HG03066 (cell line): ENCODE results near the gene RIN3.

Experiments used
- ATAC-seq: cut with Tn5 transposase; IDR thresholded peaks from one replicate; pipeline ENCODE4 v1.9.1; 2021; ENCODE audit warnings: low read depth; ENCODE audit not compliant: unreplicated experiment

The RIN3 gene

GRCh38 chr14:92507174-92507768, 6.3 kb upstream of the RIN3 start:
- ATAC-seq, result no peak

DNA sequence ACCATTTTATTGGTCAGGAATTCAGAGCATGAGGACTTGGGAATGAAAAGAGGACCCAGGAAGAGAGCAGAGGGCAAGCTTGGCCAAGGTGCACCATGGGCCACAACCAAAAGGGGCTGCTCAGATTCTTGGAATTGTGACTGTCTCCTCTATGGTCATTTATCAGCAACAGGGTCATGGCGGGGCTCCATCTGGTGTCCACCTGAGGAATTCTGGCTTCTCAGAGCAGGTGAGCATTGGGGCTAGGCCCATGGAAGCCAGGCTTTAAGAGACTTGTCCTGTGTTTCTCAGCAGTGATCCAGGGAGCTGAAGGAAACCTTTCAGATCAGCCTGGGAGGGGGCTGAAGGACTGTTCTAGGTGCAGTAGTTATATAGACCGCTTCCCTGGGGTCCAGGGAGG, 2.6 kb upstream of the RIN3 start:
- no peak for ATAC-seq

GRCh38 chr14:92511453-92512238, 1.9 kb upstream of the RIN3 start:
- ATAC-seq, result no peak

DNA sequence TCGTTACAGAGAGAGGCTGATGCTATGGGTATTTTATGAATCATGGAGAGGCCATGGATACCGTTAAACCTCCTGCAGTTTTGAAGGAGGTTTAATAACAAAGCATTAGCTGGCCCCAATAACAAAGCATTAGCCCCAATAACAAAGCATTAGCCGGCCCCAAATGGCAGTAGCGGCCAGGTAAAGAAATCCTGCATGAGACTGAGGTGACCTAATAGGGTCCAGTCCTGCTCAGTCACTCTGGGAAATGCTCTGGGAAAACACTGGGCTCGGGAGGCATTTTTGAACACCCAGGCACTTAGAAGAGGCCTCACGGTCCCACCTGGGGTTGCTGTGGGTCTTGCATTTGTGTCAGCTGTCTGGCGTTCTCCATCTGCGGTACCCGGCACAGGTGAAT, 776 bp upstream of the RIN3 start:
- ATAC-seq, result no peak

- ATAC-seq, result no peak
Measured at GRCh38 chr14:92513966-92514843, 624 bp downstream of the RIN3 start.

GRCh38 chr14:92514844-92515514, 1.4 kb downstream of the RIN3 start:
- no peak for ATAC-seq

GRCh38 chr14:92515546-92516343, 2.2 kb downstream of the RIN3 start:
- no peak for ATAC-seq

DNA sequence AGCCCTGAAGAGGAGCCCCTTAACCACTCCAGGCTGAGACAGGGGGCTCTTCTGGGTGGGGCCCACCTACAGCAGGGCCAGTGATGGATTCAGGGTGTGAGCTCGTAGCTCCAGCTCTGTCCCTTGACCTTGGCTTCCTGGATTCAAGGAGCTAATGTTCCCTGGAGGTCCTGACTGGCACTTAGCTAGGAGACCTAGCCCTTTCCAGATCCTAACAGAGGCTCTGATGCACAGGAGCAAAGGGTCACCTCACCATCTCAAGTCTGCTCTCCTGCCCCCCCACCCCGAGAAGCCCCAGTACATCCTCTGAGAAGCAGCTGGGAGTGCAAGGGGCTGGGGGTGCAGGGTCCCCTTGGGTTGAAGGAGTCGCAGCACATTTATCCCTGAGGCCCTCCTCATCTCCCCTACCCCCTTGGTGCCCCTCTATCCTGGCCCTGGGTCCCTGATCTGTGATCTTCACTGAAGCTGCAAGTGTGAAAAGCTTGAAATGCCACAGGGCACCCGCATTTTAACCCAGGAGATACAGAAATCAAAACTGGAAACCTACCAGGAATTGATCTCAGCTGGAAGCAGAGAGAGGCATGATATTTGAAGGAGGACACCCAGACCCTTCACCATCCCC, 2.9 kb downstream of the RIN3 start:
- ATAC-seq, result no peak

- no peak for ATAC-seq
Measured at GRCh38 chr14:92516966-92517506, 3.5 kb downstream of the RIN3 start.

DNA sequence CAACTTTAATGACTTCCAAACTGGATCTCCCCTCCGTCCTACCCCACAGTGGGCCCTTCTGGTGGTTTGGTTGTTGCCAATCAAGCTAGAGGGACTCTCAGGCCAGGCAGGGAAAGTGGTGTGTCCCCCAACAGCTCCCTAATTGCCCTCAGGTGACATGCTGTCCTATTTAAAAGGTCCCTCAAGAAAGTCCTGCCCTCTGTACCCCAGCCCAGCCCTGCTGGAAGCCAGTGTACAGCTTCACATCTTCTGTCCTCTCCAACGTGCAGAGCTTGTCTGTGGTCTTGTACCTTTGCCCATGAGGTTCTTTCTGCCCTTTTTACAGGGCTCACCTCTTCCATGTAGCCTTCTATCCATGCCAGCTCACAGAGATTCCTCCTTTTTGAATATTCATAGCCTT, 4.2 kb downstream of the RIN3 start:
- no peak for ATAC-seq

DNA sequence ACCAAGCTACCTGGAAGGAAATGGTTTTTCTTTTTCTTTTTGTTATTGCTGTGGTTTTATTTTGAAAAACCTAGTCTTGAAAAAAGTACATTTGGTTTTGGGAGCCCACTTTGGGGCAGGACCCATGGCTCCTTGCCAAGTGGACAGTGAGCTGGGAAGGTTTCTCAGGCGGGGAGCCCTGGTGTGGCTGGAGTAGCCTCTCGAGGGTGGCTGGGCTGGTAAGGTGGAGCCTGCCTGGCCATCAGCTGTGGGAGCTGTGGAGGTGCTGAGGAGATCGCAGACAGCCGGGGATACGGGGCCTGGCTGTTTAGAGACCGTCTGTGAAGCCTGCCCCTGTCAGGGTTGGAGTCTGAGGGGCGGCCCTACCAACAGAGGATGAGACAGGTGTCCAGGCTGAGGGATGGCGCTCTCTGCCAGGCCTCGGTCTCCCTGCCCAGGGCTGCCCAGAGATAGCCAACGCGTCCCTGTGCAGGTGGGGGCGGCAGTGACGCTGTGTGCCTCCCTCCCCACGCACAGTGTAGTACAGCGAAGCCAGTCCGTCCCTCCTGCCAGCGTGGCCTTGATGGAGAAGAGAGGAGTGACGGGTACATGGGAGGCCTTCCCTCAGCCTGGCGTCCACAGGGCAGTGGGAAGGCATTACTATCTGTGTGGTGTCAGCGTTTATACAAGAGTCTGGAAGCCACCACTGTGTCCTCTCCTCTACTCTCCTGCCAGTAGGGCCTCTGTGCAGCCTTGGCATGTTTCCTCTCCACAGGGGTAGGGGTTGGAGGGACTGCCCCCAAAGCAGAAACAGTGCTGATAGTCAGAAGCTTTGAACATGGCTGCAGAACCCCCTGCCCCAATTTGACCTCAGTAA, 5.9 kb downstream of the RIN3 start:
- no peak for ATAC-seq

DNA sequence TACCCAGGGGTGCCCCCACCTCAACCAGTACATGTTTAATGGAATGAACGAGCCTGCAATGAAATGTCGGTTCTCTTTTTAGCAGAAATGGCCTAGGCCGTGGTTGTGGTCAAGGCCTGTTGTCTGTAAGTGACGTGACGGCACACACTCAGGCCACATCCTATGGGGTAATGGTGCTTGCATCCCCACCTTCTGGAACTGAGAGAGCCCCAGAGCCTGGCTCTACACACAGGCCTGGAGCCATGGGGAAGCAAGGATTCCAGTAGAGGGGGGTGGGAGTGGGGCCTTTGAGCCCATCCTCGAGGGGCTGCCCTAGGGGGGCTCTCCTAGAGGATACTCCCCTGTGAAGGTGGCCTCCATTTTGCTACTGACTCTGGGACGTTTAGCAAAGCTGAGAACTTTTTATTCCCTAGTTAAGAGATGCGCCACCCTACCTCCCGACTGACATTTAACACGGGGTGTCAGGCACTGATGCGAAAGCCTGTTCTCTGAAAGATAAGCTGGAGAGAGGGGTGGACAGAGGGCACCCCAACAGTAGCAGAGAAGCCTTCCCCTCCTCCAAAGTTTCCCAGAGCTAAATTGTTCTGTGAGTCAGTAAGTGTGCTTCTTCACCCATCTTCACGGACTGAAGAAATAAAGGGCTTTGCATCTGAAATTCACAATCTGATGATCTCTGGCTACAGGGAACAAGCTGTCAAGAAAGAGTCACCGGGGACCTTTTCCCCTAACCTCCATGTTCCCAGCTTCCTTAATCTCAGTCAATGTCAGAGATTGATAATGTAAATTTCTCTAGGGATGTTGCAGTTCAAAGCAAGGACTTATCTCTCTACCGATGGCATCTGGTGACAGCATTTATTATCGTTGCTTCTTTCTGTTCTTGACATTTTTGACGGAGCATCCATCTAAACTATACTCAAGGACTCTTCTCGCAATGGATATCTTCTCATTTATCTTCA, 6.8 kb downstream of the RIN3 start:
- ATAC-seq, result no peak

GRCh38 chr14:92521058-92521415, 7.5 kb downstream of the RIN3 start:
- no peak for ATAC-seq

DNA sequence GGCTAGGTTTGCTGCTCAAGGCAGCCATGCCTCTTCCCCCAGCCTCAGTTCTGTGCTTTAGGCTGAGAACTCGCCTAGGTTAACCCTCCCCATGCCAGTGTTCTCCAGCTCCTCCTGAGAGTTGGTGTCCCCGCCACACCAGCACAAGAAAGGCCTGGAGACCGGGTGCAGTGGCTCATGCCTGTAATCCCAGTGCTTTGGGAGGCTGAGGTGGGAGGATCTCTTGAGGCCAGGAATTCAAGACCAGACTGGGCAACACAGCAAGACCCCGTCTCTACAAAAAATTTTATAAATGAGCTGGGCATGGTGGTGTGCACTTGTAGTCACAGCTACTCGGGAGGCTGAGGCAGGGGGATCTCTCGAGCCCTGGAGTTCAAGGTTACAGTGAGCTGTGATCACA, 10.2 kb downstream of the RIN3 start:
- ATAC-seq, result no peak

DNA sequence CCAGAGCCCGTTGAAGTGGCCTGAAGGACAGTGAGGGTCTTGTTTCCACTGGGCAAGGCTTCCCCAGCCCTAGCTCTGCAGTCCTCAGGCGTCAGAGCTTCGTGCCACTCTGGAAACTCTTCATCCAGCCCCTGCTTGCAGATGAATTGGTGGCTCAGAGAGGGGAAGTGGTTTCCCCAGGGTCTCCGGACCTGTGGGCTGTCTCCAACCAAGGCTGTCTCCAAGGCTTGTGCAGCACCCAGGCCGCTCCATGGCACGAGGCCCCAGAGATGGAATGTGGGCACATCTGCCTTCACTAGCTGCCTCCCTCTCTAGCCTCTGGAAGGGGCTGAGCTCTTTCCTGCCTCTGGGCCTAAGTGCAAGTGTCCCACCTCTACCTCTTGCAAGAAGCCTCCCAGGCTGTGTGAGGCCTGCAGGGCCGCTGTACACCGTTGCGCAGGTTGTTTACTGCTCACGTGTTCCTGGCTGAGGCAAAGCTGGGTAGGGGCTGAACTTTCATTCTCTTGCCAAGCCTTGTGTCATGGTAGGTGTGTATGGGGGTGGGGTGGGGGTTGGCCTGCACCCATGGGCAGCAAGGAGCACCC, 11.1 kb downstream of the RIN3 start:
- no peak for ATAC-seq

DNA sequence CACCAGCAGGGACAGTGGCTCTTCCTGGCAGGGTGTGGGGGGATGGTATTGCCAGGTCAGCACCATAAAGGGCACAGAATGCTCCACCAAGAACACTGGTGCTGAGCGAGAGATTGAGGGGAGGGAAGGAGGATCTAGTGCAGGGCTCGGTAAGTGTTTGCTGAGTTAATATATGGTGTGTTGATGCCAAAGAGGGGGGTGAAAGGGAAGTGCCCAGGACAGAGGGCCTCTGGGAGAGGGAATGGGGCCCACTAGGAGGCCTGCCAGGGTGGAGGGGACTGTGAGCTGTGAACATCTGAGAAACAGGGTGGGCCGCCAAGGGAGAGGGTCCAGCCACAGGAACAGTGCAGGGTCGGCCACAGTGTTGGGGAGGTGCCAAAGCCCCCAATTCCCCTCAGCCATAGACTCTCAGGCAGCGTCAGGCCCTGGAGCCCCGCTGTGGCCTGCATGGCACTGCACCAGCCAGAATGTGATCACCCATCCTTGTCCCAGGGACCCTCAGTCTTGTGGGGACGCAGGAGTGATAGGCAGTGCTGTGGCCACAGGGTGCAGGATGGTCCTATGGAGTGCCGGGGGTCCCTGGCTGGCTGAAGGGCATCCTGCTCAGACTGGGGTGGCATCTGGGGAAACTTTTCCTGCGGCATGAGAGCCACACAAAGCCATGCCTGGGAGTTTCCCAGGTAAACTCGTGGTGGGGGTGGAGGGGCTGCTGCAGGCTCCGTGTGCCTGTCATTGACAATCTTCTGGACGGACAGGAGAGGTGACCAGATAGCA, 11.9 kb downstream of the RIN3 start:
- no peak for ATAC-seq
